Kasumi-1 (cell line): ENCODE measurements around the gene C14orf93.

ENCODE experiments used
- DNase-seq, 2 experiments: peaks; one replicate each; lab custom pipeline; 2025; lab: John Stamatoyannopoulos, UW

The C14orf93 gene

DNA sequence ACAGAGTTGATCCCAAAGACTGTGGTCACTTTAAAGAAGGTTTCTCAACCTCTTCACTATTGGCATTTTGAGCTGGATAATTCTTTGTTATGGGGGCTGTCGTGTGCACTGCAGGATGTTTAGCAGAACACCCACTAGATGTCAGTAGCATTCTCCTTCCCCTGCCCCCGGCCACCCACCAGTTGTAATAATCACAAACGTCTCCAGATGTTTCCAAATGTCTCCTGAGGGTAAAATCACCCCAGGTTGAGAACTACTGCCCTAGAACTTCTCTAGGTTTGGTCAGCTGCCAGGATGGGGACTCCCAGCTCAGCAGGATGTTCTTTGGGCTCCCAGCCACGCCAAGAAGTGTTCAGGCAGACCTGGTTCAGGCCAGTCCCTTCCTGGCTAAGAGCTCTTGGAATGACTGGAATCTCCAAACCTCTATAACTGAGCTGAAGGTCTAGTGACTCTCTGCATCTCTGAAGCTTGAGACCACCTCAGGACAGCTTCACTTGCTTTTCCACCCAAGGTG is 15.1 kb downstream of the C14orf93 start:
- peak; percentile 60 to 78 for DNase-seq

DNA sequence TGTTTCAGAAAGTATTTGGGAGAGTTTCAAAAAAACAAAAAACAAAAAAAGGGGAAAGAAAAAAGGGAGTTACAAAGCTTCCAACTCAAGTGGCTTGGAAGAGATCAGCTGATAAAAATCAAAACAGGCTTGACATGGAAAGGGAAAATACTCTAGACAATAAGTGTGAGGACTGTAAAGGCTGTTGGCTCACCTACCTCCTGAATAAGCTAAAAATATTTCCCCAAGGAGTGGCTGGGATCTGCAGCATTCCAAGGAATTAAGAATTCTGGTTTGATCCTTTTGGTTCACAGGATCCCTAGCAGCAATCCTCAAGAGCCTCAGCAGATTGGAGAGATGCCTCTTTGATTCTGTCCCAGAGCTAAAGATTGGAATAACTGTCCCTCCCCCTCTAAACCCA is 16.4 kb downstream of the C14orf93 start:
- no peak for DNase-seq

DNA sequence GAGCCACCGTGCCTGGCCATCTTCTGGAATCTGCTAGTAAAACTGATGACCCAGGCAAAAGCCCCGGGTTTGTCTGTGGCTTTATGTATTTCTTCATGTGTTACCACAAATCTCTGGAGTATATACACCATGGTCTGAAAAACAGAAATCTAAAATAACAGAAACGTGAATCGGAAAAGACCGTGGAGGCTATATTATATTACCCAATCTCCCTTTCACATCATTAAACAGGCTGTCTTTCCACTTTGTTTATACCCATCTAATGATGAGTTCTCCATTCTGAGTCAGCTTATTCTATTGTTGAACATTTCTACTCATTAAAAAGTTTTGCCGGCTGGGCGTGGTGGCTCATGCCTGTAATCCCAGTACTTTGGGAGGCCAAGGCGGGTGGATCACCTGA is 18.1 kb downstream of the C14orf93 start:
- no peak for DNase-seq

DNA sequence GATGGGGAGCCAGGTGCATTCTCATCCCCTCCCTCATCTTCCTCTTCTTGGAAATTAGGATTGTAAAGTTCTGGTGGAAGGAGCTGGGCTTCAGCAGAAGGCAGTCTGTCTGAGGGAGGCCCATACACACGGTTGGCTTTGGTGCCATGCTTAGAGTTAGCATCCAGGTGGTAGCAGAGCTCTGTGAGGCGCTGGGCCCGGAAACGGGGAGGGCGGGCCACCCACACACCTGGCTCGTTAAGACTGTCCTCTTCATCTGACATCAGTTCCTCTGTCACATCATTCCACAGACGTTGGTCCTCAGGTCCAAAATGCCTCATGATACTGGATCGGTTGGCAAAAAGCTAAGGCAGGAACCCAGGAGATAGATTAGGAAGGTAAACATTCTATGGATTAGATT is 22.7 kb downstream of the C14orf93 start:
- DNase-seq = no peak

DNA sequence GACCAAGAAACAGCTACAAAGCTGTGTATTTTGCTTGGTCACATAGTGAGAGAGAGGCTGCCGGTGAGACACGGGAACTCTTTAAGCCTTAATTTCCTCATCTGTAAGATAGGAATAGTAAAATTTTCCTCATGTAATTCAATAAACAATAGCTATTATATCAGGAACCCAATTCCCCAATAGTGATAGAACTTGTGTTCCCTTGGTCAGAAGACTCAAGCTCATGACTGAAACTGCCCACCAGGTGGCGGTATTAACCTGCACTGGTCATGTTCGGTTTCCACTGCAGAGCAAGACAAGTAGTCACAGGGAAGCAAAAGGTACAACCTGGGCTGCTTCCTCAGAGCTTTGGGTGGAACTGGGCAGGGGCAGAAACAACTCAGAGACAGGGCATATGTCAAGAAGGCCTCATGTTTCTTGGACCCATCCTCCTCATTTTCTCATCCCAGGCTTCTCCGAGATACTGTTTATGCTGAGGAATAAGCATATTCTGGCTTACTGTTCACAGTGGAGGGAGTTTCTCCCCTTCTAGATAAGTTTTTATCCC is 23.4 kb downstream of the C14orf93 start:
- DNase-seq = peak; percentile 77 to 80

DNA sequence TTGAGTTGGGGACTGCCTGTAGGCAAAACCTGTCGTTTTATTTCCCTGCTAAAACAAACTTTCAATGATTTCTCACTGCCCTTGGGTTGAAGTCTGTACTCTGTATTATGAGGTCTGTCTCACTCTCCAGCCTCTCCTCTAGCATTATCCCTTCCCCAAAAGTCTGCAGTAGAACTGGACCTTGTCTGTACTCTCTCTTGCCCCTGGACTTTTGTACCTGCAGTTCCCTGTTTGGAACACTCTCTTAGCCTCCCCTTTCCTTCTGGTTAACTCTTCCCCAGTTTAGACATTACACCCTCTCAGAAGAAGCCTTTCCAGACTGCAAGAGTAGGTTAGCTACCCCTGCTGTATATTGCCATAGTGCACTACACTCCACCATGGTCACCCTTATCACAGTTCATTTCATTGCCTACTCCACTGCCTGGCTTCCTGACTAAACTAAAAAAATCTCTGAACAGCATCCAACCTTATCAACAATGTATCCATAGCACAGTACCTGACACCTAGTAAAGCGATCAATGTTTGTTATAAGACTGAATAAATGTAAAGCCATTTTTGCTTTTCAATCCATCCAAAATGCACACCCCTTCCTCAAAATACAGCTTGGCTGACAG is 23.9 kb downstream of the C14orf93 start:
- no peak for DNase-seq

DNA sequence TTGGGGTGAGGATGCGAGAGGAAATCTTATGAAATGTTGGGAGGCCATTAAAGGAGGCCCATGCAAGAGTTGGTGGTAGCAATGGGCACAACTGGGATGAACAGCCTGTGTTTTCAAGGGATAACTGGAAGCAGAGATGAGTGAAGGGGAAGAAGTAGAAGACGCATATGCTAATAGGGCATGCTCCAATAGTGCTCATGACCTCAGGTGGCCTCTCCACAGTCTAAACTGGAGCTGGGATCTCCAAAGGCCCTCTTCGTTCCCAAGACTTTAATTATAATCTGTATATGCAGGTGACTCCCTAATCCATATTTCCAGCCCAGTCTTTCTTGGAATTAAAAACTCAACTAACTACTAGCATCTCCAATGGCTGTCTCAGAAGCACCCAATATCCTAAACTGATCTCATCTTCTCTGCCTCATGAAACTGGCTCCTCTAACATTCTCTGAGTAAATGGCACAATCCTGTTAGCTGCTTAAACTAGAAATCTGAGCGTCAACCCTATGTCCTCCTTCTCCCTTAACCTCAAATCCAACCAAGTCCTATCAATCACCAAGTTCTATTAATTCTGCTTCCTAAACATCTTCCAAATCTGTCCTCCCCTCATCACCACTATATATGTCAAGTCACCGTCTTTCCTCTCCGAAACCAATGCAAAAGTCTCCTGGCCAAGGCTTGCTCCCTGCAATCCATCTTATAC is 24.8 kb downstream of the C14orf93 start:
- DNase-seq = no peak

DNA sequence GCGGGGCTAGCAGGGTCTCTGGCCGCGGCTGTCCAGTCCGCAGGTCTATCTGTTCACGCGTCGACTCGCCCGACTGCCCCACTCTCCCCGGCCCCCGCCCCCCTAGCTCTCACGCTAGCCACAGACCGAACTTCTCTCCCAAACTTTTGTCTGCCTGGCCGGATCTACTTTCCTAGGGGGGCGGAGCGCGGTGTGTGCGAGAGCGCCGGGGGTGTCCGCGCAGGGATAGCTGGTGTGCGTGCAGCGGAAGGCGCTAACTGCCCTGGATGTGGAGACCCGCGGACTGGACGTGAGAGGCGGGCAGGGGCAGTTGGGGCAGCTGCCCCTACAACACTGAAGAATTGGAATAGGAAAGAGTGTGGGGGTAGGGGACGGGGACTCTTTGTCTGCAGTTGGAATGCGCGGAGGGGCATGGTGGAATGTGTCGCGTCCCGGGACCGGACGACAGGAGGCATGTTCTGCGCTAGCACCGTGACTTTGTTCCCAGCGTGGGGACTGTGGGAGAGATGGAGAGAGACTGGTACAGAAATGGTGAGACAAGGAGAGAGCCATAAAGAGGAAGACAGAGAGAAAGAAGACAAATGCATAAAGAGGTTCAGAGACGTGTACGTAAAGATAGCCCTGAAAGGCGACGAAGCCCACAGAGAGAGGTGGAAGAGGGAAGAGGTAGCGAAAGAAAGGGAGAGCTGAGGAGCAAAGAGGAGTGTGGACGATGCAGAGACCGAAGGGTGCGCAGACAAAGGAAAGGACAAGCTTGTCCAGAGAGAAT is 27.3 kb downstream of the C14orf93 start, which contains the start of gene AJUBA:
Gene AJUBA, minus strand, starts transcription at position 75 of the 769 bp plus-strand sequence. CDS start 285 bp downstream, outside the sequence.
- DNase-seq = peak; percentile 88 to 90

DNA sequence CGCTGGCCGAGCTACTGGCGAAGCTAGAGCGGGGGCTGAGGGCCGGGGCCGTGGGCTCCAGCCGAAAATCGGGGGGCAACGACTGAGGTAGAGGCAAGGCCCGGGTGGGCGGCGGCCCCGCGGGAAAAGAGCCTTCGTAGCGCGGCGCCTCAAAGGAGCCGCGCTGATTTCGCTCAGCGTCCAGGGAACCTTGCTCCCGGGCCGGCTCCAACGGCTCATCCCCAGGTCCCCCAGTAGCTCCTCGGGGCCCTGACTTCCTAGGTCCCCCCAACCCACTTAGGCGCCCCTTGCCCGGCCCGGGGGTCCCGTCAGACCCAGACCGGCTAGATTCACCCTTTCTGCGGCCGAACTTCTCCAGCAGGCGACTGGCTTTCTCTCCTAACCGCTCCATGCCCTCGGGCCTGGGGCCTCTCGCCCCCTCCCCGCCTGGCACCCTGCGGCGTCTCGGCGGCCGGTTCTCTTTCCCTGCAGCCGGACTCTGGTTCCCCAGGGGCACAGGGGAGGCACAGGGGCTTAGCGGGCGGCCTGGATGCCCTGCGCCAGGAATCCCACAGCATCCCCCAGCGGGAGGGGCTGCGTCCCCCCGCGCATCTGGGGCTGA is 28.0 kb downstream of the C14orf93 start:
- peak in 1 of 2 experiments; percentile 15 for DNase-seq

DNA sequence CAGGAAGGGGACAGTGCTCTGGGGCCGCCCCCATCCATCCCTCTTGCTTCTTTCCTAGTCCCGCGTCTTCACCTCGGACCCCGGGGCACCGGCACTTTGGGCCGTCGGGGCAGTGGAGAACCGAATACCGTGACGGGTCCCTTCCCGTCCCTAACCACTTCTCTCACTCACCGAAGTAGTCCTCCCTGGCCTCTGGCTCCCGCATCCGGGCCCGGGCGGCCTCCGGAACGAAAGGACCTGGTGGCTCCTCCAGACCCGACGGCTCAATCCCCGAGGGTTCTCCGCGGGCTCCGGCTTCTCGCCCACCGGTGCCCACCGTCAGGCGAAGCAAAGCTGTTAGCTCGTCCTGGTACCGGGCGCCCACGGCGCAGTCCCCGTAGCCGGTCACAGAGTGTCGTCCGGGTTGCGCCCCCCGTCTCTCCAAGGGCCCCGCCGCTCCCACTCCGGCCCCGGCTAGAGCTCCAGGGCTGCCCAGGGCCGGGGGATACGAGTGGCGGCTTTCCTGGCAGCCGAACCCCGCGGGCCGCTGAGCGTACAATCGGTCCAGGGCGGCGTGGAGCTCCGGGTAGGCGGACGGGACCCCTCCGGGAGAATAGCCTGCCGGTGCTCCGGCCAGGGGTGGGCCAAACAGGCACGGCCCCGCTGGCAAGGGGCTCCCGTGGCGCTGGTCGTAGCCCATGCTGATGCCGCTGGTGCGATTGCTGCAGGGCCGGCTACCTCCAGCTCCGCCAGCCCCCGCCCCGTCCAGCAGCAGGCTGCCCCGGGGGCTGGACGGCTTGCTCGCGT is 28.7 kb downstream of the C14orf93 start:
- DNase-seq = no peak

DNA sequence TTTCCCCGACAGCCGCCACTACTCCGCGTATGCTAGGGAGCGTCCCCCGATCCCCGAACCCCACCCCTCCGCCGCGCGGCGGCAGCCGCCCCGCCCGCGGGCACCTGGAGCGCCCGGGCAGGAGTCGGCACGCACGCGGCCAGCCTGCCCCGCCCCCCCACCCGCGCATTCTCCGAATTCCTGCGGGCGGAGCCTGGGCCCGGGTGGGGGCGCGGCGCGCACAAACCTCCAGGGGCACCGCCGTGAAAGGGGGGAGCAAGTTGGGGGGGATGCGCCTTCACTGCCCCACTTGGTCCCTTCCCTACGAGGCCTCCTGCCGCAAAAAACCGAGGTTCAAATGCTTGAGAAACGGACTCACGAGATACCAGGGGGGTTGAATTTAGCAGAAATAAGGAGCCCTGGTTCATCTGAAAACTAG is 29.3 kb downstream of the C14orf93 start:
- no peak for DNase-seq

DNA sequence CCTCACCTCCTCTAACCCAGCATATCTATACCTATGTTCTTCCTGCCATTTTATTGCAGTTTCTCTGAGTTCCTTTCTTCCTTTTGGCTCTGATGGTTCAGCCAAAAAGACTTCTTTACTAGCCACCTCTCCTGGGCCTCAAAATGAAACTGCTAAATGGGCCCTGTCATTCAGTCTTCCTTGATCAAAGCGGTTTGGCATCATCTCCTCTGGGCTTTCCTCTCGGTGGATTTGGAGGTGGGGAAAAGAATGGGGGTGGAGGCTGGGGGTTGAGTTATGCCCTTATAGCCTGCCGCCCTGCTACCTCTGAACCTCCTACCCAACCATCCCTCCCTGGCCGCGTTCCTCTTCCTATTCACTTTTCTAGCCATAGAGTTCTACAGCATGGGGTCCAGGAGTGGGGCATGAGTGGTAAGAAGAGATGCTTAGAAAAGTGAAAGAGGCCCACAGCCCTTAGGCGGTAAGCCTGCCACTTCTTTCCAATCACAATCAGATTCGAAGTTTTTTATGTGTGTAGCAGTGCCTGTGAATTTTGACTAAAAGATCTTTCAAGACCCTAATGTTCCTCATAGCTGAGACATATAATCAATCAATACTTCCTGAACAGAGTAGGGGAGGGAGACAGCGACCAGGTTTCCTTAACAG is 30.1 kb downstream of the C14orf93 start:
- DNase-seq = no peak

DNA sequence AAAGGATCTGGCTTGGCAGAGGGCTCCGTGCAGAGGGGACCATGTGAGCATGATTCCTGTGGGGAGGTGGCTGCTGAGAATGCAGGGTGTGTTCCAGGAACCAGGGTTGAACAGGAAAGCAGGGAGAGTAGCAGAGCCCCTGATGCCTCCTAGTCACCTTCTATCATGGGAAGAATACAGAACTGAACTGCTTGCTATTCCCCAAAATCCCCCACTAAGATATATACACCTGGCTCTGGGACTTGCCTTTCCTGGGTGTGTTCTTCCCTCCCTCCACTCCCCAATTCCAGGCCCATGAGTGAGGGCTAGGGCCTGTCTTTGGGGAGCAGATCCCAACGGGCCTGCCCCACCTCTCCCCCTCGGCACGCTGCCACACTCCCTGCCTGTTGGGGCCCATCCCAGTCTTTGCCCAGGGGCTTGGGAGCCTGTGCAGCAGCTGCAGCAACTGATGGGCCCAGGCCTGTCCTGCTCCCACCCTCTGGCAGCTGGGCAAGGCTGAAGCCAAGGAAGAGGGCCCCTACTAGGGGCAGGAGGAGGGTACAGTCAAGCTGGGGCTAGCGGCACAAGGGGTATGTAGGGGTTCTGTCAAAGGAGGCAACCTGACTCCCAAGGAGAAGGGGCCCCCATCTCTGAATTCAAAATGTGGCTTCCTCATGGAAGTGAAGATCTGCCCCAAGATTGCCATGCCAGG is 30.8 kb downstream of the C14orf93 start:
- no peak for DNase-seq

DNA sequence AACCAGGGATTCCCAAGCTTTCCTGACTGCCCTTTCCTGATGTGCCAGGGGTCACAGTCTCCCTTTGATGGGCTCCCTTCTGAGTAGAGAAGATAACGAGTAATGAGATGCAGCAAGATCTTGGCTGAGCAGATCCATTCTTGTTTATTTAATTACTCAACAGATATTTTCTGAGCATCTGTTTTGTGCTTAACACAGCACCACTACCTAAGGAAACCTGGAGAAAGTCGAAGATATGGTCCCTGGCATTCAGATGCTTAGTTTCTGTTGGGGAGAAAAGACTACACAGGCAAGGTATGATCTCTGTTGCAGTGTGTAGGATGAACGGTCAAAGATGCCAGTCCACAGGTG is 31.5 kb downstream of the C14orf93 start:
- no peak for DNase-seq

DNA sequence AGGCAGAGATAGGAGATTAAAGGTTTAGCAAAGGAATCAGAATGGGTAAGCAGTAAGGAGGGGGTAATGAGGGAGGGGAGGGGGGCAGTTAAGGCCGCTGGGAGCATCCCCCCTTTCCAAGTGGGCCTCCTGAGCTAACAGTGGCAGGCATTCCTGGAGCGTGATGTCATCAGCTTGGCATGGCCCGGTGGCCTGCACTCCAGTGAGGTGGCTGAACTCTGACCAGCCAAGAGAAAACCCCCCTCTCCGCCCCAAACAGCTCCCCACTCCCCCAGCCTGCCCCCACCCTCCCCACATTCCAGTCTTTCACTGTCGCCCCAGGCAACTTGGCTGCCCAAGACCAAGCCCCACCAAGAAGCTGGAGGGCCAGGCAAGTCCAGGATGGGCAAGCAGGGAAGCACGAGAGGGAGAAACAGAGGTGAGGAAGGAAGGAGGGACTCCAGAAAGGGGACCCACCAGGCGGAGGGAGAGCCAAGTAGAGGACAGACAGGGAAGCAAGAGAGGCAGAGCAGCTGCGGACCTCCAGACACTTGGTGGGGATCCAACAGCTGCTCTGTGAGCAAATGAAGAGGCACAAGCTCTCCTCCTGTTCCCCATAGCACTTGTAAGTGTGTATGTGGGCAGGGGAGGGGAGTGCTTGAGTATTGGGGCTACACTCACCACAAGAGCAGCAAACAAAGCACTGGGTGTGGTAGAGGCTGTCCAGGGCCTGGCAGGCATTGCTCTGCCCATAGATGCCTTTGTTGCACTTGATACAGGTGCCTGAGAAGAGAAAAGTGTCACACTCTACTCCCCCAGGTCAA is 32.1 kb downstream of the C14orf93 start:
- no peak for DNase-seq

DNA sequence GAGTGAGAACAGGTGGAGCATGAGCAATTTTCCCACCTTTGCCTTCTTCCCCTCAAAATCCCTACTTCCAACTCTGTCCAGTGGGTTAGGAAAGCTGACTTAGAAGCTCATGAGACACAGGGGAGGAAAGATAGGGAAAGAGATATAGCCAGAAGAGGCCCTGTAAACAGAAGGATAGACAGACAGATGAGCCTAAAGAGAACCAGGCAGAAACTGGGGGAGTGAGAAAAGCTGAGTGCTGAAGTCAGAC is 32.6 kb downstream of the C14orf93 start:
- DNase-seq = no peak

DNA sequence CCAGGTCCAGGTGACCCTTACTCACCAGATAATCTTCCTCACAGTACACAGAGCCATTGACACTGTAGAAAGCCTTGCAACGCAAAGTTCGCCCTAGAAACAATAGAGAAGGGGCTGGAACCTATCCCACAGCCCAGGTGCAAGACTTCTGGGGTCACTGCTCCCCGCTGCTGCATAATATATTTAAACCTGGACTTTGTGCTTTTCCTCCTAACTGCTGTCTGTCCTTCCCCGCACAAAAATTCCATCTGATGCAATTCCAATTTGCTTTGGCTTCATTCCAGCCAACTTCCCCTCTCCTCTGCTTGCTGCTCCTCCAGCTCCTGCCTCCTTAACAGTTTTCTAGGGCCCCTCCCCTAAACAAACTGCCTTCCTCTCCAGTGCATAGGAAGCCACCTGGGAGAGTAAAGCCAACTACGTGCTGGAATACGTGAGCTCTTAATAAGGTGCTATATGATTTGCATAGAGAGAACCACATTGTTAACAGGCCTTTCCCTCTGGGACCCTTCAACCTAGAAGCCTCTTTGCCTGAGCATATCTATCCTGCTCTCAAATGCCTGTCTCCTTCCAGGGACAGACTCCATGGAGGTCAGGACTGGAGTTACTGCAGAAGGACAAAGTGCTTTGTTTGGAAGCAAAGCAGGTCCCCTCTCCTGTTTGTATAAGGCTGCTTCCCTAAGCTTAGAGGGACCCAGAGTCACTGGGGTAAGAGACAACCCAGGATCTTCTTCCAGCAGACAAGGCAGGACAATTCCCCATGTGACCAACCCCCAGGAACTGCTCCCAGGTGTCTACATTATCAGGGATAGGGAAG is 33.1 kb downstream of the C14orf93 start:
- DNase-seq = peak; percentile 39 to 42

DNA sequence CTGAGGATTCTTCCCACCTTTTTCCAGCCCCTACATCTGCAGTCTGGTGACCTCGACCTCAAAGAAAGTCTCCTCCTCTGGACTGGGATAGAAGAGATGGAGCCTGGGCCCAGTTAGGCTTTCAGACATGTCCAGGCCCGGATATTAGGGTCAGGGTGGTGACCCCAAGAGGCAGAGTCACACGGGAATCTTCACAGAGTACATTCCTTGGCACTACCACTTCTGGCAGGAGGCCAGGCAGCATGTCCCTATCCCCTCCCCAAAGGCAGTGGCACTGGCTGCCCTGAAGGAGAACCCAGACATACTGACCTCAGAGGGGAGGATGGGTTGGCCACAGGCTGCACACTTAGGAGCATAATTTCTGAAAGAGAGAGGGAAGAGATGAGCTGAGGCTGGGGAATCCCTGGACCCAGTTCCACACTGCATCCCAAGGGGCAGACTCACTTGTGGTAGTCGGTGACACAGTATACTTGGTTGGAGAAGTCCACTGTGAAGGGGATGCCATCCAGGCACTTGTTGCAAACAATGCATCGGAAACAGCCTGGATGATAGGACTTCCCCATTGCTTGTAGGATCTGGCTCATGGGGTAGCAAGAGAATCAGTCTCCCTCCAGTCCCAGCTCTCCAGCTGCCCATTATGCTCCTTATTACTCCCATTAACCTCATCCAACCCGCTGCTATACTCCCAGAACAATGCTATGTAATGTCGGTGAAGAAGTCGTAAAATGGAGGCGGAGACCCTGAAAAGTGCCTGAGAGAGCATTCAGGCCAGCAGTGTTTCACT is 35.2 kb downstream of the C14orf93 start:
- no peak for DNase-seq
